Neural cell (in vitro differentiated cells): ENCODE data around the gene SRC. TPM values are rescaled to one million over a fixed set of nuclear protein-coding genes. Genes with fewer than 3 reads are reported as not detected.

ENCODE experiments used
- H2AFZ ChIP-seq: fragments of 200-600, 300-800 bp; sonication (generic), shearing (Covaris generic); 2 replicates; pipeline ENCODE4 v1.6.0; 2014; ENCODE audit warnings: low read depth, mild to moderate bottlenecking, antibody characterized with exemption, low read length, moderate library complexity
- H3F3A ChIP-seq: fragments of 200-600 bp; shearing (Covaris generic); 2 replicates; pipeline ENCODE4 v1.6.1; 2016; ENCODE audit warnings: mild to moderate bottlenecking, moderate library complexity, mixed read lengths, antibody characterized with exemption, low read length; ENCODE audit not compliant: insufficient read depth, poor library complexity, severe bottlenecking
- H3K27ac ChIP-seq: fragments of 200-600, 300-800 bp; sonication (generic), shearing (Covaris generic); 2 replicates; pipeline ENCODE4 v1.5.1; 2014; ENCODE audit warnings: mild to moderate bottlenecking, low read length, moderate library complexity
- H3K27me3 ChIP-seq: fragments of 300-800, 200-600 bp; sonication (generic), shearing (Covaris generic); 2 replicates; pipeline ENCODE4 v1.6.0; 2014; ENCODE audit warnings: mild to moderate bottlenecking, low read depth, low read length, moderate library complexity; ENCODE audit not compliant: insufficient read depth
- H3K36me3 ChIP-seq: fragments of 300-800, 200-600 bp; sonication (generic), shearing (Covaris generic); 2 replicates; pipeline ENCODE4 v1.5.1; 2014; ENCODE audit warnings: mild to moderate bottlenecking, antibody characterized with exemption, low read length, moderate library complexity; ENCODE audit not compliant: insufficient read depth
- H3K4me2 ChIP-seq: fragments of 300-800, 200-600 bp; sonication (generic), shearing (Covaris generic); 2 replicates; pipeline ENCODE4 v1.6.0; 2014; ENCODE audit warnings: mild to moderate bottlenecking, low read length
- H3K4me3 ChIP-seq: fragments of 300-800, 200-600 bp; sonication (generic), shearing (Covaris generic); 2 replicates; pipeline ENCODE4 v1.5.1; 2014; ENCODE audit warnings: mild to moderate bottlenecking, low read length, moderate library complexity
- H3K79me2 ChIP-seq: fragments of 200-600 bp; shearing (Covaris generic); replicated peaks from 2 replicates; pipeline ENCODE4 v1.6.0; 2014; ENCODE audit warnings: mild to moderate bottlenecking, low read length, moderate library complexity; ENCODE audit not compliant: insufficient read depth
- H3K9ac ChIP-seq: fragments of 300-800, 200-600 bp; sonication (generic), shearing (Covaris generic); 2 replicates; pipeline ENCODE4 v1.6.1; 2016; ENCODE audit warnings: mild to moderate bottlenecking, low read length, mixed read lengths
- H3K9me2 ChIP-seq: fragments of 200-600 bp; shearing (Covaris generic); 2 replicates; pipeline ENCODE4 v1.6.1; 2016; ENCODE audit warnings: mild to moderate bottlenecking, low read length, mixed read lengths; ENCODE audit not compliant: insufficient read depth
- H3K9me3 ChIP-seq: fragments of 200-600, 300-800 bp; sonication (generic), shearing (Covaris generic); 2 replicates; pipeline ENCODE4 v1.6.1; 2016; ENCODE audit warnings: mild to moderate bottlenecking, mixed run types, low read length, moderate library complexity, mixed read lengths
- H4K20me1 ChIP-seq: fragments of 200-600 bp; shearing (Covaris generic); 2 replicates; pipeline ENCODE4 v1.6.1; 2016; ENCODE audit warnings: mild to moderate bottlenecking, mixed run types; ENCODE audit not compliant: insufficient read depth
- CTCF ChIP-seq: fragments of 450-650 bp; IDR thresholded peaks from 2 replicates; pipeline ENCODE4 v1.5.1; 2014; ENCODE audit warnings: antibody characterized with exemption, mild to moderate bottlenecking, moderate library complexity; ENCODE audit not compliant: poor library complexity, severe bottlenecking
- EP300 ChIP-seq: fragments of 450-650 bp; conservative IDR thresholded peaks from 2 replicates; pipeline ENCODE4 v1.6.1; 2014; ENCODE audit warnings: antibody characterized with exemption, mild to moderate bottlenecking, moderate library complexity; ENCODE audit not compliant: poor library complexity, severe bottlenecking
- EZH2 ChIP-seq: fragments of 200-600, 300-800 bp; shearing (Covaris generic), sonication (generic); IDR thresholded peaks from 2 replicates; pipeline ENCODE4 v1.6.1; 2014; ENCODE audit warnings: antibody characterized with exemption, low read length, borderline replicate concordance, mild to moderate bottlenecking; ENCODE audit not compliant: insufficient read depth, poor library complexity, severe bottlenecking
- MXI1 ChIP-seq: fragments of 450-650 bp; conservative IDR thresholded peaks from 2 replicates; pipeline ENCODE4 v1.6.1; 2014; ENCODE audit warnings: antibody characterized with exemption, mild to moderate bottlenecking; ENCODE audit not compliant: poor library complexity, severe bottlenecking
- POLR2AphosphoS5 ChIP-seq: IDR thresholded peaks from 2 replicates; pipeline ENCODE4 v1.6.1; 2012
- RAD21 ChIP-seq: fragments of 450-650 bp; conservative IDR thresholded peaks from 2 replicates; pipeline ENCODE4 v1.6.1; 2014; ENCODE audit warnings: antibody characterized with exemption, mild to moderate bottlenecking, moderate library complexity
- SMC3 ChIP-seq: fragments of 450-650 bp; conservative IDR thresholded peaks from 2 replicates; pipeline ENCODE4 v1.6.1; 2014; ENCODE audit warnings: antibody characterized with exemption, mild to moderate bottlenecking, moderate library complexity; ENCODE audit not compliant: poor library complexity
- TAF1 ChIP-seq: IDR thresholded peaks from 2 replicates; pipeline ENCODE4 v1.6.1; 2012; ENCODE audit warnings: low read depth
- polyA plus RNA-seq: library from polyadenylated mRNA; depleted of rRNA; stranded (reverse); fragments of >200 nt; gene quantifications from 2 replicates; pipeline ENCODE4 v1.2.3, GENCODE V29; 2014
- TF ChIP-seq, protein P1 (sequence below): IDR thresholded peaks from 2 replicates; pipeline ENCODE4 v1.6.1; 2012; ENCODE audit warnings: borderline replicate concordance

The SRC gene
- polyA plus RNA-seq, 1 donor from 2014 or later: 39.0 TPM

GRCh38 chr20:37309290-37309689, 36.6 kb upstream of the SRC start:
- Histone ChIP-seq H3K79me2 (no peaks in the 10 kb centered on the region), H4K20me1 (no peaks in the 10 kb centered on the region), H3K4me2 (no peak overlapping the region), H3F3A (no peaks in the 10 kb centered on the region), H3K27ac (no peak overlapping the region), H3K9ac (no peak overlapping the region), H3K9me2 (no peaks in the 10 kb centered on the region), H2AFZ (no peak overlapping the region), H3K9me3 (no peaks in the 10 kb centered on the region), H3K36me3 (no peaks in the 10 kb centered on the region), H3K27me3 (no peaks in the 10 kb centered on the region), H3K4me3 (no peak overlapping the region)
- TF ChIP-seq, protein P1, sequence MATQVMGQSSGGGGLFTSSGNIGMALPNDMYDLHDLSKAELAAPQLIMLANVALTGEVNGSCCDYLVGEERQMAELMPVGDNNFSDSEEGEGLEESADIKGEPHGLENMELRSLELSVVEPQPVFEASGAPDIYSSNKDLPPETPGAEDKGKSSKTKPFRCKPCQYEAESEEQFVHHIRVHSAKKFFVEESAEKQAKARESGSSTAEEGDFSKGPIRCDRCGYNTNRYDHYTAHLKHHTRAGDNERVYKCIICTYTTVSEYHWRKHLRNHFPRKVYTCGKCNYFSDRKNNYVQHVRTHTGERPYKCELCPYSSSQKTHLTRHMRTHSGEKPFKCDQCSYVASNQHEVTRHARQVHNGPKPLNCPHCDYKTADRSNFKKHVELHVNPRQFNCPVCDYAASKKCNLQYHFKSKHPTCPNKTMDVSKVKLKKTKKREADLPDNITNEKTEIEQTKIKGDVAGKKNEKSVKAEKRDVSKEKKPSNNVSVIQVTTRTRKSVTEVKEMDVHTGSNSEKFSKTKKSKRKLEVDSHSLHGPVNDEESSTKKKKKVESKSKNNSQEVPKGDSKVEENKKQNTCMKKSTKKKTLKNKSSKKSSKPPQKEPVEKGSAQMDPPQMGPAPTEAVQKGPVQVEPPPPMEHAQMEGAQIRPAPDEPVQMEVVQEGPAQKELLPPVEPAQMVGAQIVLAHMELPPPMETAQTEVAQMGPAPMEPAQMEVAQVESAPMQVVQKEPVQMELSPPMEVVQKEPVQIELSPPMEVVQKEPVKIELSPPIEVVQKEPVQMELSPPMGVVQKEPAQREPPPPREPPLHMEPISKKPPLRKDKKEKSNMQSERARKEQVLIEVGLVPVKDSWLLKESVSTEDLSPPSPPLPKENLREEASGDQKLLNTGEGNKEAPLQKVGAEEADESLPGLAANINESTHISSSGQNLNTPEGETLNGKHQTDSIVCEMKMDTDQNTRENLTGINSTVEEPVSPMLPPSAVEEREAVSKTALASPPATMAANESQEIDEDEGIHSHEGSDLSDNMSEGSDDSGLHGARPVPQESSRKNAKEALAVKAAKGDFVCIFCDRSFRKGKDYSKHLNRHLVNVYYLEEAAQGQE: no peak
- TF ChIP-seq RAD21 (no peak), EP300 (no peak), SMC3 (no peak), POLR2AphosphoS5 (no peak), MXI1 (no peak), CTCF (no peak)

DNA sequence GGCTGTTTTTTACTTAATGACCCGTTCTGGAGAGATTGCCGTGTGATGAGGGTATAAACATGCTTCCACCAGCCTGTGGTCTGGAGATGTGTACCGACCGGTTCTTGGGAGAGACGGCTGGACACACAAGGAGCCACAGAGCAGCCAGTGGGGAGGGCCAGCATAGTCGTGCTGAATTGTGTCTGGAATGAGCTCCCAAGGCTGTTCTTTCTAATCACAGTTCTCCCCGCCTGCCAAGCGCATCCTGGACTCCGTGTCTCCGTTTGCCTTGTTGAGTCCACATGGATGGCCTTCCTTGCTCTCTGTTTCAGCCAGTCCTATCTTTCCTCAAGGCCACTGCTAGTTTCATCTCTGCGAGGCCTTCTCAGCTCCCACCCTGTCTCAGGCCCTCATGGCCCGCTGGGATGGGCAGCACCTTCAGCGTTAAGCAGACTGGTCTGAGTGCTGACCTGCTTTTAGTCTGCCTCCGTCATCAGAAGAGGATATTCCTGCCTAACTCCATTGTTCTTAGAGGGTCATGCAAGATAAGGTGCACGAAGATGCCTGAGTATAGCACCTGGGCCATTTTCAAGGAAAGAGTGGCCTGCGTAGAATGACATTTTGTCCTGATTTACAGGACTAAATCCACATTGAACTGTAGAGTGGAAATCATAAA, 35.9 kb upstream of the SRC start:
- Histone ChIP-seq H3K9me2 (no peaks in the 10 kb centered on the region), H3K9me3 (no peaks in the 10 kb centered on the region), H4K20me1 (no peaks in the 10 kb centered on the region), H3K27ac (no peak overlapping the region), H3K79me2 (no peaks in the 10 kb centered on the region), H3K27me3 (no peaks in the 10 kb centered on the region), H3F3A (no peaks in the 10 kb centered on the region), H3K4me2 (no peak overlapping the region), H3K4me3 (no peak overlapping the region), H2AFZ (no peak overlapping the region), H3K36me3 (no peaks in the 10 kb centered on the region), H3K9ac (no peak overlapping the region)
- TF ChIP-seq POLR2AphosphoS5 (no peak), CTCF (no peak), SMC3 (no peak), EZH2 (no peak), EP300 (no peak), TAF1 (no peak), MXI1 (no peak), RAD21 (no peak)
- TF ChIP-seq, protein P1: no peak
